ENCODE results near the gene MYL11.
"Not testable (repeated sequence)": the region's sequence is repeated elsewhere in the genome, so short reads cannot be mapped to it uniquely, and the experiment has no call there.

The MYL11 gene

GRCh38 chr16:30395992-30396585 lies 21.5 kb downstream of the MYL11 start:
- DNase-seq (ENCODE audit: low read depth in 2 of 2): no peak

DNA sequence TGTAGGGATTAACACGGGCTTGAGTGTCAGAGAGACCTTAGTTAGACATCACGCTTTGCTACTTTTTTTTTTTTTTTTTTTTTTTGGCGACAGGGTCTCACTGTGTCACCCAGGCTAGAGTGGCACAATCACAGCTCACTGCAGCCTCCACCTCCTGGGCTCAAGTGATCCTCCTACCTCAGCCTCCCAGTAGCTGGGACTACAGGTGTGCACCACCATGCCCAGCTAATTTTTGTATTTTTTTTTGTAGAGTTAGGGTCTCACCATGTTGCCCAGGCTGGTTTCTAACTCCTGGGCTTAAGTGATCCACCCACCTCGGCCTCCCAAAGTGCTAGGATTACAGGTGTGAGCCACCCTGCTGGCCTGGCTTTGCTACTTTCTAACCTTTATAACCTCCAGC lies 22.0 kb downstream of the MYL11 start:
- not testable (repeated sequence) for DNase-seq (ENCODE audit: low read depth in 2 of 2)

DNA sequence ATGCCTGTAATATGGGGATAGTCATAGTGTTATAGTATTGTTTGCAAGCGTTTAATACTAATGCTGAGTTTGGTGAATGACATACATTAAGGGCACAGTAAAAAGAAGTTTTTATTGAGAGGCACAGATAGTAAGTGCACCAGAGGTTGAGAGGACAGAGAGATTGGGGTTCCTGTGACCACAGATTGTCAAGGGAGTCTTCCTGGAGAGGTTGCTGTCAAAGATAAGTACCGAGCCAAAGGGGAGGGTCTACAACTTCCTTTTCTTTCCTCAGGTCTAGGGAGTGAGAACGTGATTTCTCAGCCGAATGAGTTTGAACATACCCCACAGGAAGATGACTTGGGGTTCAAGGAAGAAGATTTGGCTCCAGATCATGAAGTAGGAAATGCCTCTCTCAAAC lies 22.5 kb downstream of the MYL11 start:
- no peak for DNase-seq (ENCODE audit: low read depth in 2 of 2)

GRCh38 chr16:30397776-30398660 lies 23.4 kb downstream of the MYL11 start:
- no peak for DNase-seq (ENCODE audit: low read depth in 2 of 2)

GRCh38 chr16:30398661-30399434 lies 24.2 kb downstream of the MYL11 start:
- DNase-seq (ENCODE audit: low read depth in 2 of 2): no peak

DNA sequence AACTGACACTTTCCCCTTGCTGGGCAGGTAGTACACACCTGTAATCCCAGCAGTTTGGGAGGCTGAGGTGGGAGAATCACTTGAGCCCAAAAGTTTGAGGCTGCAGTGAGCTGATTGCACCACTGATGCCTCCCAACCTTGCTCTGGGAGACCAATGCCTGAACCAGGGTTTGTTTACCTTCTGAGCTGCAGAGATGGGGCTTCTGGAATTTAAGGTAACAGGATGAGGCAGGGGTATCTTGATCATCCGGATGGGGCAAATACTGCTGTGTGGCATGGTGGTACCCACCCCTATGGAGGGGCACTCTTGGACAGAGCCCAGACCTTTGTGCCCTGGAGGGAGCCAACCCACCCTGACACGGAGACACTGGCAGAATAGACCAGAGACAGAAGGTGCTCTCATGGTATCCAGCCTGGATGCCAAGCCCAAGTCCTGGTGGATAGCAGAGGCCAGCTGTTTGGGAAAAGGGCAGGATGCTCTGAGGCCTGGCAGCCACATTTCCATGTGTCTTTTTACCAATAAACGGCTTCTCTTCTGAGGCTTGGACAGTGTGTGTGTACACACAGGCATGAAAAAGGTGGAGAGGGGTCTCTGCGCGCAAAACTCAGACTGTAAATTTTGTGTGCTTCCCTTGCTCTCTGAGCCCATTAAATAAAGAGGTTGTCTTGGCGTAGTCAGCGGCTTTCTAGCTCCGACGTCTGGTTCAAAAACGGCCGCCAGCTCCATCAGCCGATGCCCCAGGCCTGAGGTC lies 25.0 kb downstream of the MYL11 start:
- DNase-seq (ENCODE audit: low read depth in 2 of 2): no peak

DNA sequence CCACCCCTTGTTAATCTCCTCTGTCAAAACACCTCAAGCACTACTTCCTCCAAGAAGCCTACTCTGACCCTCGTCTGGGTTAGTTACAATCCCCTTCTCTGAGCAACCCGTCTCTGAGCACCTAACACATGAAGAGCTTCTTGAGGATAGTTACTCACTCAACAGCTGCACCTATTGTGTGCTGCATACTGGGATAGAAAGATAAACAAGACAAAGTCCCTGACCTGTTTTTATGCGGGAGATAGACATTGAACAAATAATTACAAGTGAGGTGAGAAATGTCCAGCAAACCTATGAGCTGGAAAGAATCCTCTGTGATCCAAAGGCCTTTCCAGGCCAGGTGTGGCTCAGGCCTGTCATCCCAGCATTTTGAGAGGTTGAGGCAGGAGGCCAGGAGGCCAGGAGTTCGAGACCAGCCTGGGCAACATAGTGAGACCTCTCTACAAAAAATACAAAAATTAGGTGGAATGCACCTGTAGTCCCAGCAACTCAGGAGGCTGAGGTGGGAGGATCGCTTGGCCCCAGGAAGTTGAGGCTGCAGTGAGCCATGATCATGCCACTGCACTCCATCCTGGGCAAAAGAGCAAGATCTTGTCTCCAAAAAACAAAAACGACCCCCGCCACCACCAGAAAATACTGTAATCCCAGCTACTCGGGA lies 27.3 kb downstream of the MYL11 start:
- no peak for DNase-seq (ENCODE audit: low read depth in 2 of 2)

DNA sequence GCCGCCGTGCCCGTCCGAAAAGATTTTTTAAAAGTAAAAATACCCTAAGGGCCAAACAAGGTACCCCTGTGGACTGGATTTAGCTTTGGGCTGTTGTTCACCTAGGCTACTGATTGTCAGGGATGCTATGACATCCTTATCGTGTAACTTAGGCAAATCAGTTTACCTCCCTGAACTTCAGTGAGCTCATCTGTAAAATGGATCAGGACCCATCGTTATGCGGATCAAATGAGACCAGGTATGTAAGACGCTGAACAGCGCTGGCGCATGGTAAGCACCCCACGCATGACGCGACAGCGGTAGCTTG lies 32.1 kb downstream of the MYL11 start:
- DNase-seq (ENCODE audit: low read depth in 2 of 2): no peak

- peak; percentile 73 to 74 for DNase-seq (ENCODE audit: low read depth in 2 of 2)
Measured at GRCh38 chr16:30407102-30407803, 32.7 kb downstream of the MYL11 start, which contains the start of gene ZNF771. Gene ZNF771 (plus strand): TSS chr16:30407606. CDS start chr16:30408054, 448 bp downstream.

GRCh38 chr16:30407804-30408534 lies 33.4 kb downstream of the MYL11 start:
- DNase-seq (ENCODE audit: low read depth in 2 of 2): no peak

- peak; percentile 62 to 69 for DNase-seq (ENCODE audit: low read depth in 2 of 2)
Measured at GRCh38 chr16:30409125-30410060, 34.8 kb downstream of the MYL11 start.

DNA sequence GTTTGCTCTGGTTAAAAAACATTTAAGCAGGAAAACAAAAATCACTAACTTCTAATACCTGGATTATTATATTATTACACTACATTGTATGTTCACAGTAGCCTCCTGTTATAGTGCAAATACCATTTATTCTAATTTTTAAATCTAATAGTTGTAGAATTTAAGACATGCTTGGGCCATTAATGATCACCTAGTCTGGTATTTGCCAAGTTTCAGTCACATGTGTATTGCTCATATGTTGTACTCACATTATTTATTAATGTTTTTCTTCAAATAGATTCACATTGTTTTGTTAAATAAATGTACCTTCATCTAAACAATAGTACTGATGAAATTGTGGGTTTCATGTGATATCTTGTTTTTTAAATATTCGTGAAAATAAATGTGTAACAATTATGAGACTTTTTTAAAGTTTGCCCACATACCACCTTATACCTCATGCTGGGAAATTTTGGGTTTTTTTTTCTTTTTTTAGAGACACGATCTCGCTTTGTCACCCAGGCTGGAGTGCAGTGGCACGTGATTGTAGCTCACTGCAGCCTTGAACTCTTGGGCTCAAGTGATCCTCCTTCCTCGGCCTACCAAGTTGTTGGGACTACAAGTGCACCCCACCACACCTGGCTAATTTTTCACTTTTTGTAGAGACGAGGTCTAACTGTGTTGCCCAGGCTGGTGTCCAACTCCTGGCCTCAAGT lies 38.7 kb downstream of the MYL11 start:
- DNase-seq (ENCODE audit: low read depth in 2 of 2): no peak

- no peak for DNase-seq (ENCODE audit: low read depth in 2 of 2)
Measured at GRCh38 chr16:30414159-30414558, 39.6 kb downstream of the MYL11 start.

GRCh38 chr16:30416047-30416603 lies 41.5 kb downstream of the MYL11 start:
- DNase-seq (ENCODE audit: low read depth in 2 of 2): no peak

- no peak for DNase-seq (ENCODE audit: low read depth in 2 of 2)
Measured at GRCh38 chr16:30416624-30417528, 42.3 kb downstream of the MYL11 start.

DNA sequence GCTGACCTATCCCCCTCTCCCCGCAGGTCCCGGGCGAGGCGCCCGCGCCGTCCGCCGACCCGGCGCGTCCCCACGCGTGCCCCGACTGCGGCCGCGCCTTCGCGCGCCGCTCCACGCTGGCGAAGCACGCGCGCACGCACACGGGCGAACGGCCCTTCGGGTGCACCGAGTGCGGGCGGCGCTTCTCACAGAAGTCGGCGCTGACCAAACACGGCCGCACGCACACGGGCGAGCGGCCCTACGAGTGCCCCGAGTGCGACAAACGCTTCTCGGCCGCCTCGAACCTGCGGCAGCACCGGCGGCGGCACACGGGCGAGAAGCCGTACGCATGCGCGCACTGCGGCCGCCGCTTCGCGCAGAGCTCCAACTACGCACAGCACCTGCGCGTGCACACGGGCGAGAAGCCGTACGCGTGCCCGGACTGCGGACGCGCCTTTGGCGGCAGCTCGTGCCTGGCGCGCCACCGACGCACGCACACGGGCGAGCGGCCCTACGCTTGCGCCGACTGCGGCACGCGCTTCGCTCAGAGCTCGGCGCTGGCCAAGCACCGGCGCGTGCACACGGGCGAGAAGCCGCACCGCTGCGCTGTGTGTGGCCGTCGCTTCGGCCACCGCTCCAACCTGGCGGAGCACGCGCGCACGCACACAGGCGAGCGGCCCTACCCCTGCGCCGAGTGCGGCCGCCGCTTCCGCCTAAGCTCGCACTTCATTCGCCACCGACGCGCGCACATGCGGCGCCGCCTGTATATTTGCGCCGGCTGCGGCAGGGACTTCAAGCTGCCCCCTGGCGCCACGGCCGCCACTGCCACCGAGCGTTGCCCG lies 43.1 kb downstream of the MYL11 start:
- DNase-seq (ENCODE audit: low read depth in 2 of 2): peak; percentile 74 to 78
